ENCODE results near the gene TERB1.

The TERB1 gene

DNA sequence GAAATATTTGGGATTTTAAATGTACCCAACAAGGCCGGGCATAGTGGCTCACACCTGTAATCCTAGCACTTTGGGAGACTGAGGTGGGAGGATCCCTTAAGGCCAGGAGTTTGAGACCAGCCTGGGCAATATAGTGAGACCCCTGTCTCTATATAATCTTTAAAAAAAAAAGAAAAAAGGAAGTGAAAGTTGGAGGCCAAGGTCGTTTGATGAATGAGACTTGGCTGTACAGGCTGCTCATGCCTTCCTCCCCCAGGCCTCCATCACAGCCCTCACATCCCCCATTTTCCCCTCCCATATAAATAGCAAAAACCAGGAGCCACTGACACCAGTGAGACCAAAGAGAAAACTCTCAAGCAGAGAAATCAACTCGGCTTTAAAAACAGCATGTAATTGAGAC, 39.5 kb upstream of the TERB1 start:
- H3K27me3 ChIP-seq (ENCODE audit: control insufficient read depth in 3 of 3, insufficient read depth in 3 of 3, low read depth in 1 of 3, low read length in 3 of 3) = peaks cover 15 to 50% (median 34%) of the 10 kb centered on the region in 3 experiments
- WGBS, 2 donors (ENCODE audit: extremely low coverage in 2 of 2, insufficient read length in 2 of 2, insufficient replicate concordance in 1 of 2) = no CpG with 5 or more reads among the region's 3 CpGs

DNA sequence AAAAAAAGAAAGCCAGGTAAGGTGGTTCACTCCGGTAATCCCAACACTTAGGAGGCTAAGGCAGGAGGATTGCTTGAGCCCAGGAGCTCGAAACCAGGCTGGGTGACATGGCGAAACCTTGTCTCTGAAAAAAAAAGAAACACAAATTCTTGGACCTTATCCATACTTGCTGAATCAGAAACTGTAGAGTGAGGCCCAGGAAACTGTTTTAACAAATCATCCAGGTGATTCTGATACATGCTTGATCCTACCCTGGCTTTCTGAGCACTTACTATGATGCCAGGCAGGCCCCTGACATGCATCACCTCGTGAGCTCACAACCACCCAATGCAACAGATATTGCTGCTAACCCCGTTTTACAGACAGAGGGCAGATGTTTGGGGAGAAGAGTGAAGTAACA, 33.4 kb upstream of the TERB1 start:
- no CpG with 5 or more reads among the region's 5 CpGs for WGBS, 2 donors (ENCODE audit: extremely low coverage in 2 of 2, insufficient read length in 2 of 2, insufficient replicate concordance in 1 of 2)

More for the DNA sequence above, 39.5 kb upstream of the TERB1 start:
- no peak overlapping the region for H4K8ac ChIP-seq (ENCODE audit: low read depth, low read length)
- peaks cover 3 to 8% of the 10 kb centered on the region in 2 donors for H3K4me1 ChIP-seq (ENCODE audit: control insufficient read depth in 2 of 2, insufficient read depth in 1 of 2, low read depth in 1 of 2, low read length in 2 of 2)
- H2BK15ac ChIP-seq (ENCODE audit: low read length) = no peak overlapping the region
- no peaks in the 10 kb centered on the region for H3K79me1 ChIP-seq (ENCODE audit: low read depth, low read length)
- no peak overlapping the region for H3K4ac ChIP-seq (ENCODE audit: low read length)
- no peak overlapping the region for H2AK5ac ChIP-seq (ENCODE audit: low read depth, low read length)
- no peak overlapping the region for H2BK5ac ChIP-seq (ENCODE audit: low read length)
- no peaks in the 10 kb centered on the region for H3K36me3 ChIP-seq (replicated peaks in 1 of 2; ENCODE audit: control insufficient read depth in 2 of 2, insufficient read depth in 2 of 2, low read length in 2 of 2)
- no peak overlapping the region for H3K23ac ChIP-seq (ENCODE audit: low read depth, low read length, poor library complexity)
- no peak overlapping the region for H4K91ac ChIP-seq (ENCODE audit: low read depth, low read length, poor library complexity)
- H3K27ac ChIP-seq (replicated peaks; ENCODE audit: low read length) = no peak overlapping the region
- no peak overlapping the region for H2BK12ac ChIP-seq (ENCODE audit: low read length)
- H2AFZ ChIP-seq (ENCODE audit: low read length) = no peak overlapping the region
- no peak overlapping the region for H3K18ac ChIP-seq (ENCODE audit: low read length)
- no peak overlapping the region for H3K4me3 ChIP-seq (ENCODE audit: low read length in 2 of 2)
- no peak overlapping the region for H3K9ac ChIP-seq (ENCODE audit: low read depth, low read length, poor library complexity)
- no peak overlapping the region for H3K14ac ChIP-seq (ENCODE audit: low read length)
- H2BK120ac ChIP-seq (ENCODE audit: low read depth, low read length) = no peak overlapping the region
- H3K4me2 ChIP-seq (ENCODE audit: insufficient read depth, low read length, poor library complexity, severe bottlenecking) = no peak overlapping the region
- H3K9me3 ChIP-seq (replicated peaks in 1 of 2; ENCODE audit: control insufficient read depth in 2 of 2, insufficient read depth in 1 of 2, low read depth in 1 of 2, low read length in 2 of 2) = no peaks in the 10 kb centered on the region
- DNase-seq (ENCODE audit: low spot score) = no peak

DNA sequence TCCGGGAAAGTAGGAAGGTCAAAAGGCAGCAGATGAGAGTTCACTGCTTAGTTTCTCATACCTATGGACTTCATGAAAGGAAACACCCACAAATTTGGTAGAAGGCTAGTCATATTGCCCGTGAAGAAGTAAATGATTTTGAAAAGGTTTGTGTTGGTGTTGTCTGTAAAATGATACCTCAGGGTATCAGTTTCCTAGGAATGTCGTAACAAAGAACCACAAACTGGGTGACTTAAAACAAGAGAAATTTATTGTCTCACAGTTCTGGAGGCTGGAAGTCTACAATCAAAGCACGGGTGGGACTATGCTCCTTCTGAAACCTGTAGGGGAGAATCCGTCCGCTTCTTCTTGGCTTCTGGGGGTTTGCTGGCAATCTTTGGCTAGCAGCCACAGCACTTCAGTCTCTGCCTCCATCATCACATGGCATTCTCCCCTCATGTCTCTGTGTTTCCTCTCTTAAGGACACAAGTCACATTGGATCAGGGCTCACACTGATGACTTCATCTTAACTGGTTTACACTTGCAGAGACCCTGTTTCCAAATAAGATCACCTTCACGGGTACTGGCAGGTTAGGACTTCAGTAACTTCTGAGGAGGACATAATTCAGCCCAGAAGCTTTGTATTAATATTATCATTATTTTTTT, 31.4 kb upstream of the TERB1 start:
- Histone ChIP-seq H2BK15ac (ENCODE audit: low read length) (no peak overlapping the region), H3K4me2 (ENCODE audit: insufficient read depth, low read length, poor library complexity, severe bottlenecking) (no peak overlapping the region), H3K4me3 (ENCODE audit: low read length in 2 of 2) (no peak overlapping the region)

More for the DNA sequence above, 33.4 kb upstream of the TERB1 start:
- no peak overlapping the region for H2AFZ ChIP-seq (ENCODE audit: low read length)
- no peak overlapping the region for H3K23ac ChIP-seq (ENCODE audit: low read depth, low read length, poor library complexity)
- H3K36me3 ChIP-seq (replicated peaks in 1 of 2; ENCODE audit: control insufficient read depth in 2 of 2, insufficient read depth in 2 of 2, low read length in 2 of 2) = peaks cover 0 to under 1% of the 10 kb centered on the region in 2 donors
- no peak overlapping the region for H2BK120ac ChIP-seq (ENCODE audit: low read depth, low read length)
- no peak overlapping the region for H3K14ac ChIP-seq (ENCODE audit: low read length)
- no peaks in the 10 kb centered on the region for H3K9me3 ChIP-seq (replicated peaks in 1 of 2; ENCODE audit: control insufficient read depth in 2 of 2, insufficient read depth in 1 of 2, low read depth in 1 of 2, low read length in 2 of 2)
- no peak for DNase-seq (ENCODE audit: low spot score)
- no peak overlapping the region for H3K18ac ChIP-seq (ENCODE audit: low read length)
- H2BK12ac ChIP-seq (ENCODE audit: low read length) = no peak overlapping the region
- H3K9ac ChIP-seq (ENCODE audit: low read depth, low read length, poor library complexity) = no peak overlapping the region
- H3K4me2 ChIP-seq (ENCODE audit: insufficient read depth, low read length, poor library complexity, severe bottlenecking) = no peak overlapping the region
- H2AK5ac ChIP-seq (ENCODE audit: low read depth, low read length) = no peak overlapping the region
- H3K79me1 ChIP-seq (ENCODE audit: low read depth, low read length) = no peaks in the 10 kb centered on the region
- peak overlapping the region; percentile 43 for H4K91ac ChIP-seq (ENCODE audit: low read depth, low read length, poor library complexity)
- no peak overlapping the region for H3K4ac ChIP-seq (ENCODE audit: low read length)
- peaks cover 0 to 30% (median 0%) of the 10 kb centered on the region in 3 experiments for H3K27me3 ChIP-seq (ENCODE audit: control insufficient read depth in 3 of 3, insufficient read depth in 3 of 3, low read depth in 1 of 3, low read length in 3 of 3)
- H4K8ac ChIP-seq (ENCODE audit: low read depth, low read length) = no peak overlapping the region
- H3K4me1 ChIP-seq (ENCODE audit: control insufficient read depth in 2 of 2, insufficient read depth in 1 of 2, low read depth in 1 of 2, low read length in 2 of 2) = peaks cover 0 to 1% of the 10 kb centered on the region in 2 donors
- H2BK15ac ChIP-seq (ENCODE audit: low read length) = no peak overlapping the region
- no peak overlapping the region for H2BK5ac ChIP-seq (ENCODE audit: low read length)
- no peak overlapping the region for H3K27ac ChIP-seq (replicated peaks; ENCODE audit: low read length)
- no peak overlapping the region for H3K4me3 ChIP-seq (ENCODE audit: low read length in 2 of 2)

DNA sequence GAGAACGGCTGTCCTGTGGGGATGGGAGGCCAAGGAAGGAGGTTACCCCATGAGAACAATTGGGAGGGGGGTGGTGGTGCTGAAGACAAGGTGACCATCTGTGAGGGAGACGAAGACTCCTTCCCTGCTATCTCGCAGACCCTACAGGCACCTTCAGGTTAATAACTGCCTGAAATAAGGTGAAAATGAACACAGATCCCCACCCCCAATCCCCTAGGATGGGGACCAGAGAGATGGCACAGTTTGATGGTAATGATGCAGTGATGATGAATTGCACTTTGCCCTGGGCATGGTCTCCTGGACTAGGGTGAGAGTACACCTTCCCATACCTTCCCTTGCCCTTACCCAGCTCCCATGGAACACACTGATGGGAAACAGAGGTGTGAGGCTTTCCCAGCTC, 30.8 kb upstream of the TERB1 start:
- H2BK5ac ChIP-seq (ENCODE audit: low read length) = no peak overlapping the region
- no peak overlapping the region for H3K27ac ChIP-seq (replicated peaks; ENCODE audit: low read length)
- no CpG with 5 or more reads among the region's 3 CpGs for WGBS, 2 donors (ENCODE audit: extremely low coverage in 2 of 2, insufficient read length in 2 of 2, insufficient replicate concordance in 1 of 2)
- peaks cover 0 to 30% (median 0%) of the 10 kb centered on the region in 3 experiments for H3K27me3 ChIP-seq (ENCODE audit: control insufficient read depth in 3 of 3, insufficient read depth in 3 of 3, low read depth in 1 of 3, low read length in 3 of 3)
- peaks cover 6 to 24% of the 10 kb centered on the region in 2 donors for H3K36me3 ChIP-seq (replicated peaks in 1 of 2; ENCODE audit: control insufficient read depth in 2 of 2, insufficient read depth in 2 of 2, low read length in 2 of 2)
- H4K8ac ChIP-seq (ENCODE audit: low read depth, low read length) = no peak overlapping the region
- H2AFZ ChIP-seq (ENCODE audit: low read length) = no peak overlapping the region
- H3K9me3 ChIP-seq (replicated peaks in 1 of 2; ENCODE audit: control insufficient read depth in 2 of 2, insufficient read depth in 1 of 2, low read depth in 1 of 2, low read length in 2 of 2) = no peaks in the 10 kb centered on the region
- H3K18ac ChIP-seq (ENCODE audit: low read length) = no peak overlapping the region
- no peak overlapping the region for H3K4me3 ChIP-seq (ENCODE audit: low read length in 2 of 2)
- H4K91ac ChIP-seq (ENCODE audit: low read depth, low read length, poor library complexity) = no peak overlapping the region
- H2BK15ac ChIP-seq (ENCODE audit: low read length) = no peak overlapping the region
- no peak overlapping the region for H2BK120ac ChIP-seq (ENCODE audit: low read depth, low read length)
- no peak overlapping the region for H3K14ac ChIP-seq (ENCODE audit: low read length)
- no peak for DNase-seq (ENCODE audit: low spot score)
- no peak overlapping the region for H3K9ac ChIP-seq (ENCODE audit: low read depth, low read length, poor library complexity)
- H2BK12ac ChIP-seq (ENCODE audit: low read length) = no peak overlapping the region
- no peak overlapping the region for H3K4me2 ChIP-seq (ENCODE audit: insufficient read depth, low read length, poor library complexity, severe bottlenecking)
- no peak overlapping the region for H3K4ac ChIP-seq (ENCODE audit: low read length)
- no peaks in the 10 kb centered on the region for H3K79me1 ChIP-seq (ENCODE audit: low read depth, low read length)
- H3K4me1 ChIP-seq (ENCODE audit: control insufficient read depth in 2 of 2, insufficient read depth in 1 of 2, low read depth in 1 of 2, low read length in 2 of 2) = peaks cover 5 to 7% of the 10 kb centered on the region in 2 donors
- no peak overlapping the region for H2AK5ac ChIP-seq (ENCODE audit: low read depth, low read length)
- H3K23ac ChIP-seq (ENCODE audit: low read depth, low read length, poor library complexity) = no peak overlapping the region

More for the DNA sequence above, 31.4 kb upstream of the TERB1 start:
- Histone ChIP-seq H3K79me1 (ENCODE audit: low read depth, low read length) (no peaks in the 10 kb centered on the region), H3K4ac (ENCODE audit: low read length) (no peak overlapping the region), H3K27ac (replicated peaks; ENCODE audit: low read length) (no peak overlapping the region), H3K27me3 (ENCODE audit: control insufficient read depth in 3 of 3, insufficient read depth in 3 of 3, low read depth in 1 of 3, low read length in 3 of 3) (peaks cover 0 to 30% (median 0%) of the 10 kb centered on the region in 3 experiments), H2AFZ (ENCODE audit: low read length) (no peak overlapping the region), H3K9me3 (replicated peaks in 1 of 2; ENCODE audit: control insufficient read depth in 2 of 2, insufficient read depth in 1 of 2, low read depth in 1 of 2, low read length in 2 of 2) (no peaks in the 10 kb centered on the region), H2BK120ac (ENCODE audit: low read depth, low read length) (no peak overlapping the region), H3K14ac (ENCODE audit: low read length) (no peak overlapping the region), H4K91ac (ENCODE audit: low read depth, low read length, poor library complexity) (no peak overlapping the region), H3K36me3 (replicated peaks in 1 of 2; ENCODE audit: control insufficient read depth in 2 of 2, insufficient read depth in 2 of 2, low read length in 2 of 2) (peaks cover 4 to 20% of the 10 kb centered on the region in 2 donors), H2BK5ac (ENCODE audit: low read length) (no peak overlapping the region), H3K23ac (ENCODE audit: low read depth, low read length, poor library complexity) (no peak overlapping the region), H3K9ac (ENCODE audit: low read depth, low read length, poor library complexity) (no peak overlapping the region), H2AK5ac (ENCODE audit: low read depth, low read length) (no peak overlapping the region), H3K4me1 (ENCODE audit: control insufficient read depth in 2 of 2, insufficient read depth in 1 of 2, low read depth in 1 of 2, low read length in 2 of 2) (peaks cover 5 to 7% of the 10 kb centered on the region in 2 donors), H2BK12ac (ENCODE audit: low read length) (no peak overlapping the region), H4K8ac (ENCODE audit: low read depth, low read length) (no peak overlapping the region), H3K18ac (ENCODE audit: low read length) (no peak overlapping the region)
- no CpG with 5 or more reads among the region's 7 CpGs for WGBS, 2 donors (ENCODE audit: extremely low coverage in 2 of 2, insufficient read length in 2 of 2, insufficient replicate concordance in 1 of 2)
- DNase-seq (ENCODE audit: low spot score) = no peak
